HEK293 (cell line): ENCODE measurements around the gene ZCCHC10.

Source experiments
- KLF16 ChIP-seq: fragments of 450-650 bp; formaldehyde crosslinking; IDR thresholded peaks from 2 replicates; pipeline ENCODE4 v1.5.1; 2017; ENCODE audit warnings: missing biosample characterization, missing genetic modification characterization
- SALL2 ChIP-seq: fragments of 450-650 bp; formaldehyde crosslinking; IDR thresholded peaks from 2 replicates; pipeline ENCODE4 v1.5.0; 2017; ENCODE audit warnings: missing biosample characterization, mild to moderate bottlenecking, missing genetic modification characterization, borderline replicate concordance
- TCF7L2 ChIP-seq: IDR thresholded peaks from 2 replicates; pipeline ENCODE4 v1.6.1; 2011; ENCODE audit warnings: low read depth, mild to moderate bottlenecking, inconsistent platforms, low read length, moderate library complexity, borderline replicate concordance
- ZBTB7A ChIP-seq: fragments of 450-650 bp; formaldehyde crosslinking; IDR thresholded peaks from 2 replicates; pipeline ENCODE4 v1.5.1; 2016; ENCODE audit warnings: low read depth, missing biosample characterization, missing genetic modification characterization
- ZEB2 ChIP-seq: fragments of 450-650 bp; formaldehyde crosslinking; IDR thresholded peaks from 2 replicates; pipeline ENCODE4 v1.5.1; 2016; ENCODE audit warnings: missing biosample characterization, missing genetic modification characterization
- ZNF202 ChIP-seq: fragments of 450-650 bp; formaldehyde crosslinking; IDR thresholded peaks from 2 replicates; pipeline ENCODE4 v1.5.1; 2016; ENCODE audit warnings: missing biosample characterization, missing genetic modification characterization, borderline replicate concordance
- ZNF488 ChIP-seq: fragments of 450-650 bp; formaldehyde crosslinking; IDR thresholded peaks from 2 replicates; pipeline ENCODE4 v1.5.1; 2016; ENCODE audit warnings: missing biosample characterization, missing genetic modification characterization
- ZNF654 ChIP-seq: fragments of 450-650 bp; formaldehyde crosslinking; IDR thresholded peaks from 2 replicates; pipeline ENCODE4 v1.5.1; 2016; ENCODE audit warnings: low read depth, missing biosample characterization, missing genetic modification characterization
- ZNF658 ChIP-seq: fragments of 450-650 bp; formaldehyde crosslinking; IDR thresholded peaks from 2 replicates; pipeline ENCODE4; 2016; ENCODE audit warnings: missing biosample characterization, missing genetic modification characterization
- TF ChIP-seq, protein P1 (sequence below): fragments of 450-650 bp; formaldehyde crosslinking; IDR thresholded peaks from 2 replicates; pipeline ENCODE4 v1.5.1; 2016; ENCODE audit warnings: missing biosample characterization, missing genetic modification characterization
- TF ChIP-seq, protein P2 (sequence below): fragments of 450-650 bp; formaldehyde crosslinking; IDR thresholded peaks from 2 replicates; pipeline ENCODE4 v1.5.1; 2016; ENCODE audit warnings: missing biosample characterization, missing genetic modification characterization
- TF ChIP-seq, protein P3 (sequence below): fragments of 450-650 bp; IDR thresholded peaks from 2 replicates; pipeline ENCODE4 v1.5.1; 2018; ENCODE audit warnings: missing biosample characterization, mild to moderate bottlenecking, missing genetic modification characterization
- TF ChIP-seq, protein P4 (sequence below): fragments of 450-650 bp; formaldehyde crosslinking; IDR thresholded peaks from 2 replicates; pipeline ENCODE4 v1.5.0; 2017; ENCODE audit warnings: missing biosample characterization, missing genetic modification characterization, borderline replicate concordance

DNA sequence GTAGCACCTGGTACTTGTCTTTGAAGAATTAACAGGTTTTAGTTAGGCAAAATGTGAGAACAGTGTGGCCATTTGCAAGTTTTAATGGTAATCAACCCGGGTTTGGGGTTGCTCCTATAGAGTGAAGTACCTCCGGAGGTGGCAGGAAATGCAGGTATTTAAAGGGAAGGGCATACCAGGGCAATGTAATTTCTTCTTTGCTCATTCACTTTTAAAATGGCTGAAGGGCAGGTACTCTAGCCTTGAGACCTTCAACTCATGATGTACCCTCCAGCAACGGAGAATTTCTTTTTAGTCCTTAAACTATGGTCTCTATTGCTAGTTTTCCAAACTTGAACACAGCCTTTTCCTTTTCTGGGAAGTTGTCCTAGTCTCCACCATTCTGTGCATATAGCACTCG is 24.2 kb upstream of the ZCCHC10 start:
- TF ChIP-seq TCF7L2 (no peak), ZNF654 (tag by site-specific recombination) (no peak), ZNF488 (no peak), KLF16 (tag by site-specific recombination) (no peak), ZNF658 (no peak), ZBTB7A (tag by site-specific recombination) (no peak), ZNF202 (tag by site-specific recombination) (no peak), SALL2 (no peak), ZEB2 (tag by site-specific recombination) (no peak)
- TF ChIP-seq, protein P1, sequence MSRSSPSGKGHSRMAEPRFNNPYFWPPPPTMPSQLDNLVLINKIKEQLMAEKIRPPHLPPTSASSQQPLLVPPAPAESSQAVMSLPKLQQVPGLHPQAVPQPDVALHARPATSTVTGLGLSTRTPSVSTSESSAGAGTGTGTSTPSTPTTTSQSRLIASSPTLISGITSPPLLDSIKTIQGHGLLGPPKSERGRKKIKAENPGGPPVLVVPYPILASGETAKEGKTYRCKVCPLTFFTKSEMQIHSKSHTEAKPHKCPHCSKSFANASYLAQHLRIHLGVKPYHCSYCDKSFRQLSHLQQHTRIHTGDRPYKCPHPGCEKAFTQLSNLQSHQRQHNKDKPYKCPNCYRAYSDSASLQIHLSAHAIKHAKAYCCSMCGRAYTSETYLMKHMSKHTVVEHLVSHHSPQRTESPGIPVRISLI, result no peak
- TF ChIP-seq, protein P2, sequence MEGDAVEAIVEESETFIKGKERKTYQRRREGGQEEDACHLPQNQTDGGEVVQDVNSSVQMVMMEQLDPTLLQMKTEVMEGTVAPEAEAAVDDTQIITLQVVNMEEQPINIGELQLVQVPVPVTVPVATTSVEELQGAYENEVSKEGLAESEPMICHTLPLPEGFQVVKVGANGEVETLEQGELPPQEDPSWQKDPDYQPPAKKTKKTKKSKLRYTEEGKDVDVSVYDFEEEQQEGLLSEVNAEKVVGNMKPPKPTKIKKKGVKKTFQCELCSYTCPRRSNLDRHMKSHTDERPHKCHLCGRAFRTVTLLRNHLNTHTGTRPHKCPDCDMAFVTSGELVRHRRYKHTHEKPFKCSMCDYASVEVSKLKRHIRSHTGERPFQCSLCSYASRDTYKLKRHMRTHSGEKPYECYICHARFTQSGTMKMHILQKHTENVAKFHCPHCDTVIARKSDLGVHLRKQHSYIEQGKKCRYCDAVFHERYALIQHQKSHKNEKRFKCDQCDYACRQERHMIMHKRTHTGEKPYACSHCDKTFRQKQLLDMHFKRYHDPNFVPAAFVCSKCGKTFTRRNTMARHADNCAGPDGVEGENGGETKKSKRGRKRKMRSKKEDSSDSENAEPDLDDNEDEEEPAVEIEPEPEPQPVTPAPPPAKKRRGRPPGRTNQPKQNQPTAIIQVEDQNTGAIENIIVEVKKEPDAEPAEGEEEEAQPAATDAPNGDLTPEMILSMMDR, result no peak
- TF ChIP-seq, protein P3, sequence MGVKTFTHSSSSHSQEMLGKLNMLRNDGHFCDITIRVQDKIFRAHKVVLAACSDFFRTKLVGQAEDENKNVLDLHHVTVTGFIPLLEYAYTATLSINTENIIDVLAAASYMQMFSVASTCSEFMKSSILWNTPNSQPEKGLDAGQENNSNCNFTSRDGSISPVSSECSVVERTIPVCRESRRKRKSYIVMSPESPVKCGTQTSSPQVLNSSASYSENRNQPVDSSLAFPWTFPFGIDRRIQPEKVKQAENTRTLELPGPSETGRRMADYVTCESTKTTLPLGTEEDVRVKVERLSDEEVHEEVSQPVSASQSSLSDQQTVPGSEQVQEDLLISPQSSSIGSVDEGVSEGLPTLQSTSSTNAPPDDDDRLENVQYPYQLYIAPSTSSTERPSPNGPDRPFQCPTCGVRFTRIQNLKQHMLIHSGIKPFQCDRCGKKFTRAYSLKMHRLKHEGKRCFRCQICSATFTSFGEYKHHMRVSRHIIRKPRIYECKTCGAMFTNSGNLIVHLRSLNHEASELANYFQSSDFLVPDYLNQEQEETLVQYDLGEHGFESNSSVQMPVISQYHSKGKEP, result no peak
- TF ChIP-seq, protein P4, sequence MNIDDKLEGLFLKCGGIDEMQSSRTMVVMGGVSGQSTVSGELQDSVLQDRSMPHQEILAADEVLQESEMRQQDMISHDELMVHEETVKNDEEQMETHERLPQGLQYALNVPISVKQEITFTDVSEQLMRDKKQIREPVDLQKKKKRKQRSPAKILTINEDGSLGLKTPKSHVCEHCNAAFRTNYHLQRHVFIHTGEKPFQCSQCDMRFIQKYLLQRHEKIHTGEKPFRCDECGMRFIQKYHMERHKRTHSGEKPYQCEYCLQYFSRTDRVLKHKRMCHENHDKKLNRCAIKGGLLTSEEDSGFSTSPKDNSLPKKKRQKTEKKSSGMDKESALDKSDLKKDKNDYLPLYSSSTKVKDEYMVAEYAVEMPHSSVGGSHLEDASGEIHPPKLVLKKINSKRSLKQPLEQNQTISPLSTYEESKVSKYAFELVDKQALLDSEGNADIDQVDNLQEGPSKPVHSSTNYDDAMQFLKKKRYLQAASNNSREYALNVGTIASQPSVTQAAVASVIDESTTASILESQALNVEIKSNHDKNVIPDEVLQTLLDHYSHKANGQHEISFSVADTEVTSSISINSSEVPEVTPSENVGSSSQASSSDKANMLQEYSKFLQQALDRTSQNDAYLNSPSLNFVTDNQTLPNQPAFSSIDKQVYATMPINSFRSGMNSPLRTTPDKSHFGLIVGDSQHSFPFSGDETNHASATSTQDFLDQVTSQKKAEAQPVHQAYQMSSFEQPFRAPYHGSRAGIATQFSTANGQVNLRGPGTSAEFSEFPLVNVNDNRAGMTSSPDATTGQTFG (tag by site-specific recombination), result no peak
